ENCODE results near the gene OR10A7.
"Not testable (repeated sequence)": the region's sequence is repeated elsewhere in the genome, so short reads cannot be mapped to it uniquely, and the experiment has no call there.

The OR10A7 gene

GRCh38 chr12:55220725-55221124, at the start of gene OR10A7:
Gene OR10A7 (plus strand): TSS chr12:55221025. CDS start chr12:55221025, 0 bp downstream.
- Mint-ChIP-seq H3K27me3 (ENCODE audit: low read depth) (no peaks in the 10 kb centered on the region), H3K36me3 (ENCODE audit: low read depth) (no peaks in the 10 kb centered on the region), H3K9me3 (no peaks in the 10 kb centered on the region), H3K4me1 (ENCODE audit: low read depth) (no peaks in the 10 kb centered on the region), H3K27ac (no peak within 1 kb of the TSS), H3K4me3 (no peak within 1 kb of the TSS)

DNA sequence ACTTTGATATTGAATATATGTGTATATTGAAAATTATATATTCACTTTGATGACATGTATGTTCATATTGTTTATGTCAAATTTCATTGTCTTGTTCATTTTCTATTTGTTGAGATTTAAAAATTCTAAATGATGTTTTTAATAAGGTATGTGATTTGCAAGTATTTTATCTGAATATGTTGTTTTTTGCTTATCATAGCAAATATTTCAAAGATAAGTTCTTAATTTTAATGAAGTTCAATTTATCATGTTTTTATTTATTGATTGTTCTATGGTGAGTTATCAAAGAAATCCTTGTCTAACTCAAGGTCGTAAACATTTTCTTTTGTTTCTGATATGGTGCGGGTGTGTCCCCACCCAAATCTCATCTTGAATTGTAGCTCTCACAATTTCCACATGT, 49.4 kb upstream of the OR10A7 start:
- Mint-ChIP-seq H3K9me3 (no peaks in the 10 kb centered on the region), H3K4me3 (no peak overlapping the region), H3K36me3 (ENCODE audit: low read depth) (no peaks in the 10 kb centered on the region), H3K27ac (no peak overlapping the region), H3K27me3 (ENCODE audit: low read depth) (peaks cover 3% of the 10 kb centered on the region), H3K4me1 (ENCODE audit: low read depth) (no peaks in the 10 kb centered on the region)

DNA sequence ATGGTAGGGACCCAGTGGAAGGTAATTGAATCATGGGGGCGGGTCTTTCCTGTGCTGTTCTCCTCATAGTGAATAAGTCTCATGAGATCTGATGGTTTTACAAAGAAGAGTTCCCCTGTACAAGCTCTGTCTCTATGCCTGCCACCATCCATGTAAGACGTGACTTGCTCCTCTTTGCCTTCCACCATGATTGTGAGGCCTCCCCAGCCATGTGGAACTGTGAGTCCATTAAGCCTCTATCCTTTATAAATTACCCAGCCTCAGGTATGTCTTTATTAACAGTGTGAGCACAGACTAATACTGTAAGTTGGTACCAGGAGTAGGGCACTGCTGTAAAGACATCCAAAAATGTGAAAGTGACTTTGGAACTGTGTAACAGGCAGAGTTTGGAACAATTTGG, 49.0 kb upstream of the OR10A7 start:
- not testable (repeated sequence) for H3K4me1 Mint-ChIP-seq (ENCODE audit: low read depth); H3K27me3 Mint-ChIP-seq (ENCODE audit: low read depth); H3K36me3 Mint-ChIP-seq (ENCODE audit: low read depth); H3K27ac Mint-ChIP-seq; H3K4me3 Mint-ChIP-seq; H3K9me3 Mint-ChIP-seq

- Mint-ChIP-seq H3K4me1 (ENCODE audit: low read depth) (no peaks in the 10 kb centered on the region), H3K9me3 (no peaks in the 10 kb centered on the region), H3K27ac (no peak overlapping the region), H3K27me3 (ENCODE audit: low read depth) (peaks cover 5% of the 10 kb centered on the region), H3K36me3 (ENCODE audit: low read depth) (no peaks in the 10 kb centered on the region), H3K4me3 (no peak overlapping the region)
Observed at GRCh38 chr12:55172686-55173085, 48.1 kb upstream of the OR10A7 start.

GRCh38 chr12:55173456-55173855, 47.4 kb upstream of the OR10A7 start:
- Mint-ChIP-seq H3K27ac (no peak overlapping the region), H3K4me3 (no peak overlapping the region), H3K36me3 (ENCODE audit: low read depth) (no peaks in the 10 kb centered on the region), H3K27me3 (ENCODE audit: low read depth) (peaks cover 12% of the 10 kb centered on the region), H3K9me3 (no peaks in the 10 kb centered on the region), H3K4me1 (ENCODE audit: low read depth) (no peaks in the 10 kb centered on the region)

- H3K9me3 Mint-ChIP-seq = no peaks in the 10 kb centered on the region
- H3K4me3 Mint-ChIP-seq = no peak overlapping the region
- H3K27ac Mint-ChIP-seq = no peak overlapping the region
- no peaks in the 10 kb centered on the region for H3K4me1 Mint-ChIP-seq (ENCODE audit: low read depth)
- no peaks in the 10 kb centered on the region for H3K36me3 Mint-ChIP-seq (ENCODE audit: low read depth)
- H3K27me3 Mint-ChIP-seq (ENCODE audit: low read depth) = peaks cover 5% of the 10 kb centered on the region
Observed at GRCh38 chr12:55188573-55188972, 32.3 kb upstream of the OR10A7 start.

DNA sequence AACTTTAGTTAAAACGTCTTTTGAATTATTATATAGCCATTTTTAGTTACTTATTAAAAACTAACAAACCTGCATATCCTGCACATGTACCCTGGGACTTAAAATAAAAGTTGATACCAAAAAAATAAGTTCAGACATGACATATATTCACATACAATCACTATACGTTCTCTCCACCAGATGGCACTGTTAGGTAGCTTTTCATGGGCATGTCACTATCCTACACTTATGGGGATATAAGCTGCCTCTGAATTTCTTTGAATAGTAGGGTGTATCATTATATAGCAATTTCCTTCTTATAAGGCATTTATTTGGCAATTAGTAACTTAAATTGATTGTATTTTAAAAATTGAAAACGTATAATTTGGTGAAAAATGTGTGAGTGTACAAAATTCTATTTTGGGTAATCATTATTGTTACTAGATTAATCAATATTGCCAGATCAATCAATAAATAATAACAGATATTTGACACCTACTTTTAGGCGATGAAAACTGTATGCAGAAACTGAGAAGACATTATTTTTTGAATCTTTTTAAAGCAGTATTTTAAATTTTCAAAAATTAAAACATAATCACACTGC, 31.8 kb upstream of the OR10A7 start:
- Mint-ChIP-seq H3K4me1 (ENCODE audit: low read depth) (no peaks in the 10 kb centered on the region), H3K27ac (no peak overlapping the region), H3K9me3 (no peaks in the 10 kb centered on the region), H3K36me3 (ENCODE audit: low read depth) (no peaks in the 10 kb centered on the region), H3K4me3 (no peak overlapping the region), H3K27me3 (ENCODE audit: low read depth) (peaks cover 9% of the 10 kb centered on the region)

DNA sequence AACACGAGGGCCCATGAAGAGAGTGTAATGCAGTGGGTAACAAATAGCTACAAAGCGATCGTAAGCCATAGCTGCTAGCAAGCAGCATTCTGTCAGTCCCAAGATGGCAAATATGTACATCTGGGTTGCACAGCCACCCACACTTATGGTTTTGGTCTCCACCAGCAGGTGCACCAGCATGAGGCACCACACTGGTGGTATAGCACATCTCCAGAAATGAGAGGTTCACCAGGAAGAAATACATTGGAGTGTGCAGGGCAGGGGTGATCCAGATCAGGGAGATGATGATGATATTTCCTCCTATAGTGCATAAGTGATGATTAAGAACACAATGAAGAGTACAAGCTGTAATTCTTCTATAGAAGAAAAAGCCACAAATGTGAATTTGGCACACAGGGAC, 26.4 kb upstream of the OR10A7 start:
- Mint-ChIP-seq H3K27ac (no peak overlapping the region), H3K9me3 (no peaks in the 10 kb centered on the region), H3K4me3 (no peak overlapping the region), H3K4me1 (ENCODE audit: low read depth) (no peaks in the 10 kb centered on the region), H3K36me3 (ENCODE audit: low read depth) (no peaks in the 10 kb centered on the region), H3K27me3 (ENCODE audit: low read depth) (peaks cover 19% of the 10 kb centered on the region)

DNA sequence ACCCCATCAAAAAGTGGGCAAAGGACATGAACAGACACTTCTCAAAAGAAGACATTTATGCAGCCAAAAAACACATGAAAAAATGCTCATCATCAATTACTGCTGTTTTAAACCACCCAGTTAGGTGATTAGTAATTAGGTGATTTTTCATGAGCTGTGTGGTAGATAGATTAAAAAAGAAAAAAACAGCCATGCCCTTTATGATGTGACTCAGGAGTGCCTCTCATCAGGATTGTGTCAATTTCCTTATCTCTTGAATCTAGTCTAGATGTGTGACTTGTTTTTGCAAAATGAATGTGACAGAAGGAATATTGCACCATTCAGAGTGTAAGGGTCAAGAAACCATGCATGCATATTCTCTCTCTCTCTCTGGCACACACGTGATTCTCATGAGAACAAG, 5.7 kb downstream of the OR10A7 start:
- H3K9me3 Mint-ChIP-seq = no peaks in the 10 kb centered on the region
- H3K27ac Mint-ChIP-seq = no peak overlapping the region
- H3K36me3 Mint-ChIP-seq (ENCODE audit: low read depth) = no peaks in the 10 kb centered on the region
- no peak overlapping the region for H3K4me3 Mint-ChIP-seq
- H3K4me1 Mint-ChIP-seq (ENCODE audit: low read depth) = no peaks in the 10 kb centered on the region
- H3K27me3 Mint-ChIP-seq (ENCODE audit: low read depth) = no peaks in the 10 kb centered on the region

DNA sequence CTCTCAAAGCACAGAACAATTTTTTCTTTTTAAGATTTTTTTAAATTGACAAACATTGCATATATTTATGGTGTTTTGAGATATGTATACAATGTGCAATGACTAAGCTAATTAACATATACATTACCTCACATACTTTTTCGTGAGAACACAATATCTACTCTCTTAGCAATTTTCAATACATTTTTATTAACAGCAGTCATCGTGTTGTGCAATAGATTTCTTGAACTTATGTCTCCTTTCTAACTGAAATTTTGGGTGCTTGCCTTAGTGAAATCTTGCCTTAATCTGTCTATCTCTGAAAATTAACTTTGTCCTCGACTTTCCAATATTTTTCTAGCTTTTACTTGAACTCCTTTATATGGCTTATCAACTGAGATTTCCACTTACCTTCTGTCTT, 6.8 kb downstream of the OR10A7 start:
- H3K36me3 Mint-ChIP-seq (ENCODE audit: low read depth) = no peaks in the 10 kb centered on the region
- no peak overlapping the region for H3K27ac Mint-ChIP-seq
- no peak overlapping the region for H3K4me3 Mint-ChIP-seq
- H3K4me1 Mint-ChIP-seq (ENCODE audit: low read depth) = no peaks in the 10 kb centered on the region
- H3K27me3 Mint-ChIP-seq (ENCODE audit: low read depth) = peaks cover 2% of the 10 kb centered on the region
- H3K9me3 Mint-ChIP-seq = no peaks in the 10 kb centered on the region

GRCh38 chr12:55244309-55244708, 23.5 kb downstream of the OR10A7 start, which contains the start of gene OR6C74:
Gene OR6C74 (plus strand): TSS chr12:55244609. CDS start chr12:55247288, 2,679 bp downstream.
- Mint-ChIP-seq H3K9me3 (no peaks in the 10 kb centered on the region), H3K27ac (no peak within 1 kb of the TSS), H3K36me3 (ENCODE audit: low read depth) (no peaks in the 10 kb centered on the region), H3K4me1 (ENCODE audit: low read depth) (no peaks in the 10 kb centered on the region), H3K27me3 (ENCODE audit: low read depth) (peaks cover 4% of the 10 kb centered on the region), H3K4me3 (no peak within 1 kb of the TSS)

DNA sequence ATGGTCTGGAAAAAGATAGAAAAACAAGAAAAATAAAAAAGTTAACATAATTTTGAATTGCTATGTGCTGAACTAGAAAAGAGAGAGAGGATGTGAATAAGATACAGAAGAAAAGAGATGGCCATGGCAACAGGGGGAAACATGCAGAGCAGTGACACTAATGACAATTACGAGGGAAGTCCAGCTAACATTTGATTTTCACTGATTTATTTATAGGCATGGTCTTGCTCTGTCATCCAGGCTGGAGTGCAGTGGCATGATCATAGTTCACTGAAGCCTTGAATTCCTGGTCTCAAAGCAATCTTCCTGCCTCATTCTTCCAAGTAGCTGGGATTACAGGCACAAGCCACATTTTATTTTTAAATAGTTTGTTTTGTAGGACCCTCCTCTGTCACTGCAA, 25.3 kb downstream of the OR10A7 start:
- no peak overlapping the region for H3K4me3 Mint-ChIP-seq
- no peaks in the 10 kb centered on the region for H3K36me3 Mint-ChIP-seq (ENCODE audit: low read depth)
- H3K27ac Mint-ChIP-seq = no peak overlapping the region
- no peaks in the 10 kb centered on the region for H3K4me1 Mint-ChIP-seq (ENCODE audit: low read depth)
- peaks cover 4% of the 10 kb centered on the region for H3K27me3 Mint-ChIP-seq (ENCODE audit: low read depth)
- no peaks in the 10 kb centered on the region for H3K9me3 Mint-ChIP-seq

GRCh38 chr12:55250944-55251343, 30.1 kb downstream of the OR10A7 start:
- no peaks in the 10 kb centered on the region for H3K36me3 Mint-ChIP-seq (ENCODE audit: low read depth)
- no peak overlapping the region for H3K4me3 Mint-ChIP-seq
- no peak overlapping the region for H3K27ac Mint-ChIP-seq
- no peaks in the 10 kb centered on the region for H3K4me1 Mint-ChIP-seq (ENCODE audit: low read depth)
- no peaks in the 10 kb centered on the region for H3K9me3 Mint-ChIP-seq
- H3K27me3 Mint-ChIP-seq (ENCODE audit: low read depth) = peaks cover 4% of the 10 kb centered on the region

- Mint-ChIP-seq H3K9me3 (no peaks in the 10 kb centered on the region), H3K36me3 (ENCODE audit: low read depth) (no peaks in the 10 kb centered on the region), H3K4me1 (ENCODE audit: low read depth) (no peaks in the 10 kb centered on the region), H3K27me3 (ENCODE audit: low read depth) (peaks cover 1% of the 10 kb centered on the region), H3K27ac (no peak overlapping the region), H3K4me3 (no peak overlapping the region)
Observed at GRCh38 chr12:55253281-55253680, 32.5 kb downstream of the OR10A7 start.

GRCh38 chr12:55256831-55257230, 36.0 kb downstream of the OR10A7 start:
- no peak overlapping the region for H3K27ac Mint-ChIP-seq
- H3K27me3 Mint-ChIP-seq (ENCODE audit: low read depth) = peaks cover 3% of the 10 kb centered on the region
- H3K4me1 Mint-ChIP-seq (ENCODE audit: low read depth) = no peaks in the 10 kb centered on the region
- H3K9me3 Mint-ChIP-seq = no peaks in the 10 kb centered on the region
- H3K4me3 Mint-ChIP-seq = no peak overlapping the region
- no peaks in the 10 kb centered on the region for H3K36me3 Mint-ChIP-seq (ENCODE audit: low read depth)

- H3K4me1 Mint-ChIP-seq (ENCODE audit: low read depth) = no peaks in the 10 kb centered on the region
- H3K9me3 Mint-ChIP-seq = no peaks in the 10 kb centered on the region
- no peaks in the 10 kb centered on the region for H3K36me3 Mint-ChIP-seq (ENCODE audit: low read depth)
- H3K27me3 Mint-ChIP-seq (ENCODE audit: low read depth) = peaks cover 3% of the 10 kb centered on the region
- no peak overlapping the region for H3K4me3 Mint-ChIP-seq
- H3K27ac Mint-ChIP-seq = no peak overlapping the region
Observed at GRCh38 chr12:55258303-55258702, 37.5 kb downstream of the OR10A7 start.
